ENCODE results near the gene CD109. TPM values are rescaled to one million over a fixed set of nuclear protein-coding genes. Genes with fewer than 3 reads are reported as not detected.

The CD109 gene
- total RNA-seq, 1 experiment from 2014 or later: 4.9 TPM

GRCh38 chr6:73867411-73867810, 171.4 kb downstream of the CD109 start:
- Histone ChIP-seq H3K36me3 (no peaks in the 10 kb centered on the region), H3K9me3 (replicated peaks) (no peaks in the 10 kb centered on the region), H3K4me1 (peaks cover 3% of the 10 kb centered on the region; the same call in 1 of the 2 replicates), H3K27ac (no peak overlapping the region), H3K27me3 (no peaks in the 10 kb centered on the region), H3K4me3 (no peak overlapping the region)
- DNase-seq: no peak

DNA sequence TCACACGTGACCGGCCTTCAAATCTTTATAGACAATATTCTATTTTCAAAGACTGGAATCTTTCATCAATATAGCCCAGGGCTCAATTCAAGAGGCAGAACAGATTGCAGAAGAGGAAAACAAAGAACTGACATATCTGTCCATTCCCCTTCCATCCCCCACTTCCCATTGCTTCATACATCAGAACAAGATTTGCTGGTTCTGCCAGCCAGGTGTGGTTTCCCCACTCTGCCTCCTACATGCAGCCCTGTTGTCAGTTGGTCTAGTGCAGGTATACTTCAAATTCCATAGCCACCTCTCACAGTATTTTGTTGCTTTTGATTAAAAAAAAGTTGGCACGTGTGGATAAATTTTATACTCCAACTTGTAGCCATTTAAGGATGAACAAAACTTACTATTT, 174.9 kb downstream of the CD109 start:
- no peaks in the 10 kb centered on the region for H3K27me3 ChIP-seq
- no peak for DNase-seq
- no peaks in the 10 kb centered on the region for H3K36me3 ChIP-seq
- no peak overlapping the region for H3K4me3 ChIP-seq
- no peaks in the 10 kb centered on the region for H3K9me3 ChIP-seq (replicated peaks)
- H3K27ac ChIP-seq: no peak overlapping the region
- H3K4me1 ChIP-seq: no peaks in the 10 kb centered on the region

DNA sequence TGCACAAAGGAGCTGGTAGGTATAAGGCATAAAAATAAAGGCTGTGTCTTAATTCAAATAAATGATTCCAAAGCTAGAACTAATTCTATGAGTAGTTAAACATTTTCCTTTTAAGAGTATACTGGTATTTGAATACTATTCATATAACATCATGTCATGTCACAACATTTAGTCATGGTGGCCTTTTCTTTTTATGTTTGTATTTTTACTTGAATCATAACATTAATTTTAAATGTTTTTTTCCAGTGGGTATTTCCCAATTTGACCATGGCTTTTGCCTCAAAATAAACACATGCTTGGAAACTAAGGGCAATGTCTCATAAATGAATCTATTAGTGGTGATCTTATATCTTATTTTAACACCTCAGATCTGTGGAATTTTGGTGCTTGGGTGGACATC, 177.1 kb downstream of the CD109 start:
- Histone ChIP-seq H3K27me3 (no peaks in the 10 kb centered on the region), H3K4me1 (no peaks in the 10 kb centered on the region), H3K4me3 (no peak overlapping the region), H3K9me3 (replicated peaks) (no peaks in the 10 kb centered on the region), H3K27ac (no peak overlapping the region), H3K36me3 (no peaks in the 10 kb centered on the region)
- no peak for DNase-seq

Other genes with a start within 250 kb of the CD109 start
- 16.5 and 17.9 TPM in 2 replicates for gene CGAS, start 243.9 kb upstream of the CD109 start, total RNA-seq (2014; rRNA removed; shearing (Covaris generic))
- gene MTO1, start 234.5 kb upstream of the CD109 start, total RNA-seq (2014; rRNA removed; shearing (Covaris generic)): 26.9 and 41.1 TPM in 2 replicates
- gene EEF1A1, start 175.2 kb upstream of the CD109 start, total RNA-seq (2014; rRNA removed; shearing (Covaris generic)): 14,252 and 14,593 TPM in 2 replicates
- gene SLC17A5, start 42.2 kb upstream of the CD109 start, total RNA-seq (2014; rRNA removed; shearing (Covaris generic)): 3.4 and 4.1 TPM in 2 replicates

All from SJCRH30 (cell line).